Measurements from ENCODE around the gene SOS2.
"Not testable (repeated sequence)": the region's sequence is repeated elsewhere in the genome, so short reads cannot be mapped to it uniquely, and the experiment has no call there.

DNA sequence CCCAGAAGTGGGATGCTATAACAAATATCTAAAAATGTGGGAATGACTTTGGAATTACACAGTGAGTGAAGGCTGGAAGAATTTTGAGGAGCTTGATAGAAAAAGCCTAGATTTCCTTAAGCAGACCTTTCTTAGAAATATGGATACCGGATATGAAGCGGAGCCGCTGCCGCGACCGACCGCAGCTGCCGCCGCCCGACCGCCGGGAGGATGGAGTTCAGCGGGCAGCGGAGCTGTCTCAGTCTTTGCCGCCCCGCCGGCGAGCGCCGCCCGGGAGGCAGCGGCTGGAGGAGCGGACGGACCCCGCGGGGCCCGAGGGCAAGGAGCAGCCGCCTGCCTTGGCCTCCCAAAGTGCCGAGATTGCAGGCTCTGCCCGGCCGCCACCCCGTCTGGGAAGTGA is 157.7 kb downstream of the SOS2 start:
- TF ChIP-seq, protein P1, sequence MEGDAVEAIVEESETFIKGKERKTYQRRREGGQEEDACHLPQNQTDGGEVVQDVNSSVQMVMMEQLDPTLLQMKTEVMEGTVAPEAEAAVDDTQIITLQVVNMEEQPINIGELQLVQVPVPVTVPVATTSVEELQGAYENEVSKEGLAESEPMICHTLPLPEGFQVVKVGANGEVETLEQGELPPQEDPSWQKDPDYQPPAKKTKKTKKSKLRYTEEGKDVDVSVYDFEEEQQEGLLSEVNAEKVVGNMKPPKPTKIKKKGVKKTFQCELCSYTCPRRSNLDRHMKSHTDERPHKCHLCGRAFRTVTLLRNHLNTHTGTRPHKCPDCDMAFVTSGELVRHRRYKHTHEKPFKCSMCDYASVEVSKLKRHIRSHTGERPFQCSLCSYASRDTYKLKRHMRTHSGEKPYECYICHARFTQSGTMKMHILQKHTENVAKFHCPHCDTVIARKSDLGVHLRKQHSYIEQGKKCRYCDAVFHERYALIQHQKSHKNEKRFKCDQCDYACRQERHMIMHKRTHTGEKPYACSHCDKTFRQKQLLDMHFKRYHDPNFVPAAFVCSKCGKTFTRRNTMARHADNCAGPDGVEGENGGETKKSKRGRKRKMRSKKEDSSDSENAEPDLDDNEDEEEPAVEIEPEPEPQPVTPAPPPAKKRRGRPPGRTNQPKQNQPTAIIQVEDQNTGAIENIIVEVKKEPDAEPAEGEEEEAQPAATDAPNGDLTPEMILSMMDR (IDR thresholded peaks at IDR 0.05), result not testable (repeated sequence)
- not testable (repeated sequence) for TF ChIP-seq POLR2A (IDR thresholded peaks at IDR 0.05)

Data from lower leg skin (tissue), 3 donors.